HepG2 (cell line): Measurements from ENCODE around the gene RSPH4A. TPM values are rescaled to one million over a fixed set of nuclear protein-coding genes. Genes with fewer than 3 reads are reported as not detected.
A peak's percentile ranks its signal among the peaks of the same experiment; 100 is the strongest.

ENCODE experiments used
- ERF ChIP-seq: IDR thresholded peaks from 2 replicates; pipeline ENCODE4 v1.6.1; 2018; ENCODE audit warnings: missing biosample characterization, missing genetic modification reagents
- MIER3 ChIP-seq: IDR thresholded peaks from 2 replicates; pipeline ENCODE4 v1.6.1; 2016; ENCODE audit warnings: missing compliant biosample characterization, borderline replicate concordance
- MXD4 ChIP-seq: IDR thresholded peaks from 2 replicates; pipeline ENCODE4 v1.6.1; 2016; ENCODE audit warnings: mild to moderate bottlenecking, missing biosample characterization, missing genetic modification reagents
- RARG ChIP-seq: sonication (generic); formaldehyde crosslinking; IDR thresholded peaks from 2 replicates; pipeline ENCODE4 v1.4.0; 2020; ENCODE audit warnings: low read depth, mild to moderate bottlenecking, missing genetic modification reagents
- RFX3 ChIP-seq: IDR thresholded peaks from 2 replicates; pipeline ENCODE4 v1.6.1; 2016; ENCODE audit warnings: missing biosample characterization, missing genetic modification reagents
- SOX5 ChIP-seq: IDR thresholded peaks from 2 replicates; pipeline ENCODE4 v1.6.1; 2016; ENCODE audit warnings: borderline replicate concordance
- STAT5B ChIP-seq: sonication (generic); formaldehyde crosslinking; IDR thresholded peaks from 2 replicates; pipeline ENCODE4 v1.4.0; 2020; ENCODE audit warnings: missing genetic modification reagents
- ZNF510 ChIP-seq: sonication (generic); formaldehyde crosslinking; IDR thresholded peaks from 2 replicates; pipeline ENCODE4 v1.4.0; 2020; ENCODE audit warnings: low read depth, mild to moderate bottlenecking, missing genetic modification reagents
- ZNF572 ChIP-seq: sonication (generic); formaldehyde crosslinking; IDR thresholded peaks from 2 replicates; pipeline ENCODE4 v1.5.1; 2020; ENCODE audit warnings: mild to moderate bottlenecking, missing genetic modification reagents
- ZNF619 ChIP-seq: sonication (generic); formaldehyde crosslinking; IDR thresholded peaks from 2 replicates; pipeline ENCODE4 v1.4.0; 2020; ENCODE audit warnings: mild to moderate bottlenecking, missing genetic modification reagents
- polyA plus RNA-seq, 8 experiments: library from polyadenylated mRNA; depleted of rRNA in 3 of 8; stranded (reverse) in 7 of 8; unstranded in 1 of 8; fragments of >200 nt; fragmentation: Illumina TruSeq in 4 of 8; extraction: Trizol in 4 of 8; gene quantifications; 2 replicates each; pipeline versions ENCODE4 v1.2.1 to v1.2.3, GENCODE V29; 2011 to 2016; ENCODE audit warnings: low read depth in 4 of 8, missing spikeins in 1 of 8, mixed read lengths in 1 of 8; ENCODE audit not compliant: insufficient read depth in 1 of 8
- total RNA-seq, 5 experiments: library from RNA; depleted of rRNA; stranded (reverse); fragments of >200 nt; fragmentation: Illumina TruSeq; extraction: Trizol; gene quantifications; 2 replicates each; pipeline ENCODE4 v1.2.3, GENCODE V29; 2016; ENCODE audit warnings: low read depth in 1 of 5
- TF ChIP-seq, protein P1 (sequence below), 2 experiments: sonication (generic) in 1 of 2; formaldehyde crosslinking in 1 of 2; IDR thresholded peaks; 2 replicates each; pipeline versions ENCODE4 v1.5.1 to v1.6.1; 2011 to 2020; ENCODE audit warnings: borderline replicate concordance in 1 of 2, low read depth in 1 of 2, low read length in 1 of 2, mild to moderate bottlenecking in 1 of 2, missing genetic modification reagents in 1 of 2, moderate library complexity in 1 of 2
- TF ChIP-seq, protein P2 (sequence below): sonication (generic); formaldehyde crosslinking; IDR thresholded peaks from 2 replicates; pipeline ENCODE4 v1.8.1; 2023; ENCODE audit warnings: mild to moderate bottlenecking, inconsistent platforms, moderate library complexity, missing genetic modification reagents, borderline replicate concordance
- TF ChIP-seq, protein P3 (sequence below): sonication (generic); formaldehyde crosslinking; IDR thresholded peaks from 2 replicates; pipeline ENCODE4 v1.4.0; 2020; ENCODE audit warnings: missing genetic modification reagents
- TF ChIP-seq, protein P4 (sequence below): sonication (generic); formaldehyde crosslinking; IDR thresholded peaks from 2 replicates; pipeline ENCODE4 v1.4.0; 2020; ENCODE audit warnings: mild to moderate bottlenecking, missing genetic modification reagents
- TF ChIP-seq, protein P5 (sequence below): sonication (generic); formaldehyde crosslinking; IDR thresholded peaks from 2 replicates; pipeline ENCODE4 v1.4.0; 2020; ENCODE audit warnings: mild to moderate bottlenecking, missing genetic modification reagents
- TF ChIP-seq, protein P6 (sequence below): sonication (generic); formaldehyde crosslinking; conservative IDR thresholded peaks from 2 replicates; pipeline ENCODE4 v1.4.0; 2020; ENCODE audit warnings: mild to moderate bottlenecking, missing genetic modification reagents, moderate library complexity
- TF ChIP-seq, protein P7 (sequence below): sonication (generic); formaldehyde crosslinking; IDR thresholded peaks from 2 replicates; pipeline ENCODE4 v1.5.1; 2020; ENCODE audit warnings: mild to moderate bottlenecking, missing genetic modification reagents, borderline replicate concordance

The RSPH4A gene
- total and polyA plus RNA-seq, 2 of the 13 experiments (the other 11 are each of a cell fraction or from before 2014, with no cell fraction given) = 0.24 to 0.40 TPM

DNA sequence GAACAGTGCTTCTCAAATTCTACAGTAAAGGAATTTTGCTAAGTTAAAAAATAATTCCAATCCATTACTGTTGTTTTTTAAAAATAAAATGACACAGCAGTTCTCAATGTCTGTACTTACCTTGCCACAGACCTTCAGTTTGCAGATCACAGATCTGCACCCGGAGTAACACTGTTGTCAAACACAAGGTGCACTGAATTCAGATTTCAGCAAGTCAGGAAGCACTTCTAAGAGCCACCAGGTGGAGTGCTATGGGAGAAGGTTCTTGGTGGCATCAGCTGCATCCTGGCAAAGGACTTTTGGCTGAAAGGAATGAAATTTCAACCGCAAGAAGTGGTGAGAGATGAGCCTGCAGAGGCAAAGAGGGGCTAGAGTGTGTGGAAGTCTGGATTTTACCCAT is 17.4 kb downstream of the RSPH4A start (continued):
- TF ChIP-seq, protein P1, sequence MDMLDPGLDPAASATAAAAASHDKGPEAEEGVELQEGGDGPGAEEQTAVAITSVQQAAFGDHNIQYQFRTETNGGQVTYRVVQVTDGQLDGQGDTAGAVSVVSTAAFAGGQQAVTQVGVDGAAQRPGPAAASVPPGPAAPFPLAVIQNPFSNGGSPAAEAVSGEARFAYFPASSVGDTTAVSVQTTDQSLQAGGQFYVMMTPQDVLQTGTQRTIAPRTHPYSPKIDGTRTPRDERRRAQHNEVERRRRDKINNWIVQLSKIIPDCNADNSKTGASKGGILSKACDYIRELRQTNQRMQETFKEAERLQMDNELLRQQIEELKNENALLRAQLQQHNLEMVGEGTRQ (IDR thresholded peaks at IDR 0.05; ENCODE audit: low read depth, low read length) = no peak
- TF ChIP-seq, protein P1 (CRISPR knock-in tag; IDR thresholded peaks at IDR 0.05; ENCODE audit: borderline replicate concordance) = no peak
- TF ChIP-seq RFX3 (CRISPR knock-in tag) (no peak), ZNF572 (CRISPR knock-in tag) (no peak), STAT5B (no peak), ZNF619 (CRISPR knock-in tag) (no peak), ERF (CRISPR knock-in tag) (0 out of 2 replicates have a peak, but pooled peaks have one; percentile 44), ZNF510 (CRISPR knock-in tag) (no peak), MXD4 (no peak), MIER3 (CRISPR knock-in tag) (no peak), SOX5 (CRISPR knock-in tag) (0 out of 2 replicates have a peak, but pooled peaks have one; percentile 9), RARG (CRISPR knock-in tag) (no peak)
- TF ChIP-seq, protein P2, sequence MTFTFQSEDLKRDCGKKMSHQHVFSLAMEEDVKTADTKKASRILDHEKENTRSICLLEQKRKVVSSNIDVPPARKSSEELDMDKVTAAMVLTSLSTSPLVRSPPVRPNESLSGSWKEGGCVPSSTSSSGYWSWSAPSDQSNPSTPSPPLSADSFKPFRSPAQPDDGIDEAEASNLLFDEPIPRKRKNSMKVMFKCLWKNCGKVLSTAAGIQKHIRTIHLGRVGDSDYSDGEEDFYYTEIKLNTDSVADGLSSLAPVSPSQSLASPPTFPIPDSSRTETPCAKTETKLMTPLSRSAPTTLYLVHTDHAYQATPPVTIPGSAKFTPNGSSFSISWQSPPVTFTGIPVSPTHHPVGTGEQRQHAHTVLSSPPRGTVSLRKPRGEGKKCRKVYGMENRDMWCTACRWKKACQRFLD (CRISPR knock-in tag) = no peak
- TF ChIP-seq, protein P3, sequence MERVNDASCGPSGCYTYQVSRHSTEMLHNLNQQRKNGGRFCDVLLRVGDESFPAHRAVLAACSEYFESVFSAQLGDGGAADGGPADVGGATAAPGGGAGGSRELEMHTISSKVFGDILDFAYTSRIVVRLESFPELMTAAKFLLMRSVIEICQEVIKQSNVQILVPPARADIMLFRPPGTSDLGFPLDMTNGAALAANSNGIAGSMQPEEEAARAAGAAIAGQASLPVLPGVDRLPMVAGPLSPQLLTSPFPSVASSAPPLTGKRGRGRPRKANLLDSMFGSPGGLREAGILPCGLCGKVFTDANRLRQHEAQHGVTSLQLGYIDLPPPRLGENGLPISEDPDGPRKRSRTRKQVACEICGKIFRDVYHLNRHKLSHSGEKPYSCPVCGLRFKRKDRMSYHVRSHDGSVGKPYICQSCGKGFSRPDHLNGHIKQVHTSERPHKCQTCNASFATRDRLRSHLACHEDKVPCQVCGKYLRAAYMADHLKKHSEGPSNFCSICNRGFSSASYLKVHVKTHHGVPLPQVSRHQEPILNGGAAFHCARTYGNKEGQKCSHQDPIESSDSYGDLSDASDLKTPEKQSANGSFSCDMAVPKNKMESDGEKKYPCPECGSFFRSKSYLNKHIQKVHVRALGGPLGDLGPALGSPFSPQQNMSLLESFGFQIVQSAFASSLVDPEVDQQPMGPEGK = no peak
- TF ChIP-seq, protein P4, sequence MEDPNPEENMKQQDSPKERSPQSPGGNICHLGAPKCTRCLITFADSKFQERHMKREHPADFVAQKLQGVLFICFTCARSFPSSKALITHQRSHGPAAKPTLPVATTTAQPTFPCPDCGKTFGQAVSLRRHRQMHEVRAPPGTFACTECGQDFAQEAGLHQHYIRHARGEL (CRISPR knock-in tag) = no peak
- TF ChIP-seq, protein P5, sequence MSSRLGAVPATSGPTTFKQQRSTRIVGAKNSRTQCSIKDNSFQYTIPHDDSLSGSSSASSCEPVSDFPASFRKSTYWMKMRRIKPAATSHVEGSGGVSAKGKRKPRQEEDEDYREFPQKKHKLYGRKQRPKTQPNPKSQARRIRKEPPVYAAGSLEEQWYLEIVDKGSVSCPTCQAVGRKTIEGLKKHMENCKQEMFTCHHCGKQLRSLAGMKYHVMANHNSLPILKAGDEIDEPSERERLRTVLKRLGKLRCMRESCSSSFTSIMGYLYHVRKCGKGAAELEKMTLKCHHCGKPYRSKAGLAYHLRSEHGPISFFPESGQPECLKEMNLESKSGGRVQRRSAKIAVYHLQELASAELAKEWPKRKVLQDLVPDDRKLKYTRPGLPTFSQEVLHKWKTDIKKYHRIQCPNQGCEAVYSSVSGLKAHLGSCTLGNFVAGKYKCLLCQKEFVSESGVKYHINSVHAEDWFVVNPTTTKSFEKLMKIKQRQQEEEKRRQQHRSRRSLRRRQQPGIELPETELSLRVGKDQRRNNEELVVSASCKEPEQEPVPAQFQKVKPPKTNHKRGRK (CRISPR knock-in tag) = no peak
- TF ChIP-seq, protein P6, sequence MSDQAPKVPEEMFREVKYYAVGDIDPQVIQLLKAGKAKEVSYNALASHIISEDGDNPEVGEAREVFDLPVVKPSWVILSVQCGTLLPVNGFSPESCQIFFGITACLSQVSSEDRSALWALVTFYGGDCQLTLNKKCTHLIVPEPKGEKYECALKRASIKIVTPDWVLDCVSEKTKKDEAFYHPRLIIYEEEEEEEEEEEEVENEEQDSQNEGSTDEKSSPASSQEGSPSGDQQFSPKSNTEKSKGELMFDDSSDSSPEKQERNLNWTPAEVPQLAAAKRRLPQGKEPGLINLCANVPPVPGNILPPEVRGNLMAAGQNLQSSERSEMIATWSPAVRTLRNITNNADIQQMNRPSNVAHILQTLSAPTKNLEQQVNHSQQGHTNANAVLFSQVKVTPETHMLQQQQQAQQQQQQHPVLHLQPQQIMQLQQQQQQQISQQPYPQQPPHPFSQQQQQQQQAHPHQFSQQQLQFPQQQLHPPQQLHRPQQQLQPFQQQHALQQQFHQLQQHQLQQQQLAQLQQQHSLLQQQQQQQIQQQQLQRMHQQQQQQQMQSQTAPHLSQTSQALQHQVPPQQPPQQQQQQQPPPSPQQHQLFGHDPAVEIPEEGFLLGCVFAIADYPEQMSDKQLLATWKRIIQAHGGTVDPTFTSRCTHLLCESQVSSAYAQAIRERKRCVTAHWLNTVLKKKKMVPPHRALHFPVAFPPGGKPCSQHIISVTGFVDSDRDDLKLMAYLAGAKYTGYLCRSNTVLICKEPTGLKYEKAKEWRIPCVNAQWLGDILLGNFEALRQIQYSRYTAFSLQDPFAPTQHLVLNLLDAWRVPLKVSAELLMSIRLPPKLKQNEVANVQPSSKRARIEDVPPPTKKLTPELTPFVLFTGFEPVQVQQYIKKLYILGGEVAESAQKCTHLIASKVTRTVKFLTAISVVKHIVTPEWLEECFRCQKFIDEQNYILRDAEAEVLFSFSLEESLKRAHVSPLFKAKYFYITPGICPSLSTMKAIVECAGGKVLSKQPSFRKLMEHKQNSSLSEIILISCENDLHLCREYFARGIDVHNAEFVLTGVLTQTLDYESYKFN = no peak; the same call in 1 of the 2 replicates
- TF ChIP-seq, protein P7, sequence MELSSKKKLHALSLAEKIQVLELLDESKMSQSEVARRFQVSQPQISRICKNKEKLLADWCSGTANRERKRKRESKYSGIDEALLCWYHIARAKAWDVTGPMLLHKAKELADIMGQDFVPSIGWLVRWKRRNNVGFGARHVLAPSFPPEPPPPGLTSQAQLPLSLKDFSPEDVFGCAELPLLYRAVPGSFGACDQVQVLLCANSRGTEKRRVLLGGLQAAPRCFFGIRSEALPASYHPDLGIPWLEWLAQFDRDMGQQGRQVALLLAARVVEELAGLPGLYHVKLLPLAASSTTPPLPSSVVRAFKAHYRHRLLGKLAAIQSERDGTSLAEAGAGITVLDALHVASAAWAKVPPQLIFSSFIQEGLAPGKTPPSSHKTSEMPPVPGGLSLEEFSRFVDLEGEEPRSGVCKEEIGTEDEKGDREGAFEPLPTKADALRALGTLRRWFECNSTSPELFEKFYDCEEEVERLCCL = no peak
